GM12864 (cell line): ENCODE measurements around the gene MAD2L2.

Source experiments
- DNase-seq: peaks from one replicate; pipeline ENCODE4 v3.0.0-alpha.2; 2011; ENCODE audit warnings: low read depth
- H3K4me3 ChIP-seq: 2 replicates; pipeline ENCODE4 v1.5.1; 2011; ENCODE audit warnings: mild to moderate bottlenecking, low read depth, low read length, control low read depth
- TF ChIP-seq, protein P1 (sequence below): IDR thresholded peaks from 2 replicates; pipeline ENCODE4 v1.5.1; 2011; ENCODE audit warnings: low read depth, mild to moderate bottlenecking, moderate library complexity, low read length, control low read depth, inconsistent platforms; ENCODE audit errors: missing control alignments

The MAD2L2 gene

DNA sequence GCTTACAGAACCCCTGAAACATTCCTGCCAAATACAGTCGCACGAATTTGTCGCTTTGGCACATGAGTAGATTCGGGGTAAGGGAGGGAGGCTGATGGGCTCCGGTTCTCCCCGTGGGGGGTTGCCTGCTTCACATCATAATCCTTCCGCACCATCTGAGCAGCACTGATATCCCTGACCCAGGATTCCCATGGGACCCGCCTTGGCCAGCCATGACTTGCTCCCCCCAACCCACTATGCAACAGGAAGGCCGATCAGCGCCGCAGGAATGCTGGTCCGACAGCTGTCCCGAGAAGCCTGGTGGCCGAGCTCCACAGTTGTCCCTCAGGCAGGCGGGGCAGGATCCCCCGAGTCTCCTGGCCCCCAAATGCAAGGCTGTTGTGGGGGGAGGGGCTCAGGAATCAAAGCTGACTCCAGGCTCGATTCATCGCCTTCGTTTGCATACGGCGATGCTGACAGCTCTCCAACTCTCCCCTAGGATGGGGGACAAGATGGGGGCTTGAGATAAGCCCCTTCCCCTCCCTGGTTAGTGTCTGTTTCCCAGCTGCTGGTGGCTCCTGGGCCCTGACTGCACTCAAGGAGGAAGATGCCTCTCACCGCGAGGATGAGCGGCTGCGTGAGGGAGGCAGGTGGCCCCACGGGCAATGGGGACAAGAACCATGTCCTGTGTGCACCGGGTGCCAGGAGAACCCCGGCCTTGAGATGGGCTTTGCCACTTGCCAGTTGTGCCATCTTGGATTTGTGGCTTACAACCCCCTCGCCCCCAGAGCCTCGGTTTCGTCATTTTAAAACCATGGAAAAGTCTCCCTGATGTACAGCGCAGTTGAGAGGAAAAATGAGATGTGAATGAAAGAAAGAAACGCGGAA is 19.9 kb upstream of the MAD2L2 start:
- H3K4me3 ChIP-seq: no peak overlapping the region
- DNase-seq: no peak
- TF ChIP-seq, protein P1, sequence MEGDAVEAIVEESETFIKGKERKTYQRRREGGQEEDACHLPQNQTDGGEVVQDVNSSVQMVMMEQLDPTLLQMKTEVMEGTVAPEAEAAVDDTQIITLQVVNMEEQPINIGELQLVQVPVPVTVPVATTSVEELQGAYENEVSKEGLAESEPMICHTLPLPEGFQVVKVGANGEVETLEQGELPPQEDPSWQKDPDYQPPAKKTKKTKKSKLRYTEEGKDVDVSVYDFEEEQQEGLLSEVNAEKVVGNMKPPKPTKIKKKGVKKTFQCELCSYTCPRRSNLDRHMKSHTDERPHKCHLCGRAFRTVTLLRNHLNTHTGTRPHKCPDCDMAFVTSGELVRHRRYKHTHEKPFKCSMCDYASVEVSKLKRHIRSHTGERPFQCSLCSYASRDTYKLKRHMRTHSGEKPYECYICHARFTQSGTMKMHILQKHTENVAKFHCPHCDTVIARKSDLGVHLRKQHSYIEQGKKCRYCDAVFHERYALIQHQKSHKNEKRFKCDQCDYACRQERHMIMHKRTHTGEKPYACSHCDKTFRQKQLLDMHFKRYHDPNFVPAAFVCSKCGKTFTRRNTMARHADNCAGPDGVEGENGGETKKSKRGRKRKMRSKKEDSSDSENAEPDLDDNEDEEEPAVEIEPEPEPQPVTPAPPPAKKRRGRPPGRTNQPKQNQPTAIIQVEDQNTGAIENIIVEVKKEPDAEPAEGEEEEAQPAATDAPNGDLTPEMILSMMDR: no peak

DNA sequence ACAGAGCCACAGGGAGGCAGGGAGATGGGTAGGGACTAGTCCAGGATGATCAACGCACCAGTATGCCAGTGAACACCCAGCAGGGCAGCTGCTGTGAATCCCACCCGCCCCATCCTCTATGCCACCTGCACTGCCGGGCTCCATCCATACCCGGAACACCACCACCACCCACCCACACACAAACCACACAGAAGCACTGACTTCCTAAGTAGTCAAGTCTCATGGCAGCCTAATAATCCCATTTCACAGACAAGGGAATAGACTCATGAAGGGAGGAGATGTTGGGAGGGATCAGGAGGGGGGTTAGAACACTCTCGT is 16.9 kb upstream of the MAD2L2 start:
- TF ChIP-seq, protein P1: no peak
- DNase-seq: no peak
- H3K4me3 ChIP-seq: no peak overlapping the region

DNA sequence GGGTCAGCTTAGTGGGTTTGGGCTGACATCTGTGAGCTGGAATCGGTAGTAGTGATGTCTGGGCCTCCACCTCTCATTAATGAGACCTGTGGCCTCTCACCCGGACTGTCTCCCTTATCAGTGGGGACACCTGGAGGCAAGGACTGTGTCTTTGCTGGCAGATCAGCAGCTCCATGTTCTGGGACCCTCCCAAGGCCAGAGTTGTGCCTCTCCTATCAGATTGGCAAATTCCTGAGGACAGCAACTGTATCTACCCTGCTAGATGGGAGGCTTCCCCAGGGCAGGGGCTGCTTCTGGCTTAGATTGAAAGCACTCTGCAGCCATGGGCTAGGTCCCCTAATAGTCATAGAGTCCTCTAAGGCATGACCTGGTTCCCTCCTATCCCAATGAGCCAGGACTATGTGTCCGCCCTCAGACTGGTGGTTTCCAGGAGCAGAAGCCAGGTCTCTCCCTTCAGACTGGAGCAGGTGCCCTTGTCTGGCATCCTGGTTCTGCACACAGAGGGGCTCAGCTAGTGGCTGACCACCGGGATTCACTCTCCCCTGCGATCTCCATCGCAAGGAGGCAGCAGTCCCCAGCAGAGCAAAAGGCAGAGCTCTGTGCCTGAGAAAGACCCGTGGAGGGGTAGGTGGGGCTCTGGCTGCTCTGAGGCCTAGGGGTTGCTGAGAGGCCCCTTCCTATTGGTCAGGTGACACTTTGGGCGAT is 16.4 kb upstream of the MAD2L2 start:
- DNase-seq: no peak
- TF ChIP-seq, protein P1: no peak
- H3K4me3 ChIP-seq: no peak overlapping the region

DNA sequence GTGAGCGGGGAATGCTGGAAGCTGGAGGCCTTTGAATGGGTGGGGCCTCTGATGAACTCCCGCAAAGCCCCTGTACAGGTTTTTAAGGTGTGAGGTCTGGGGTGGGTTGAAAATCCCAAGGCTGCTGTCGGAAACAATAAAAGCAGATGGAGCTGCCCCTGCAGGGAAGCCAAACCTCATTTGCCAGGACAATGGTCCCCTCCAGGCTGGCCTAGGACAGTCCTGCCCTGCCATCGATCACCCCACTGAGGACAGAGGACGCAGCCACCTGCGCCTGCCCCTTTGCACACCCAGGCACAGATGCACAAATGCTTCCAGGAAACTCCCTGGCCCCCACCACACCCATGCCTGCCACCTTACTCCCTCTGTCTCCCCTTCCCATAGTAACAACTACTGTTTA is 14.9 kb upstream of the MAD2L2 start:
- no peak for DNase-seq

DNA sequence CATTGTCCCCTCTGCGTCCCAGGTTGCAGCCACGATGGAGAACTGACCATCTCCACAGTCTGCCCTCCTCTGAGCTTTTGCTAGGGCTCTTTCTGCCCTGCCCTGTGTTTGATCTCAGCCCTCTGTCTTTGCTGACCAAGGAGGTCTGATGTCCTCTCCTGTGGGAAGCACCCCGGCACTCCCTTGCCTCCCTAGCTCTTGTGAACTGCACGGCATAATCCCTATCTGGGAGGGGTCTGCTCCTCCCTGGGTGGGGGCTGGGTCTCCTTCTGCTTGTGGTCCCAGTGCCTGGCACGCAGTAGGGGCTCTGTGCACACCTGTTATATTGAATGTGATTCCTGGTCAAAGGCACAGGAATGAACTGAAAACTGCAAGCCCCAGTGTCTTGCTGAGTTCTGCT is 13.0 kb upstream of the MAD2L2 start:
- H3K4me3 ChIP-seq: no peak overlapping the region
- TF ChIP-seq, protein P1: no peak
- no peak for DNase-seq

More for the DNA sequence above, 14.9 kb upstream of the MAD2L2 start:
- H3K4me3 ChIP-seq: no peak overlapping the region
- TF ChIP-seq, protein P1: no peak

DNA sequence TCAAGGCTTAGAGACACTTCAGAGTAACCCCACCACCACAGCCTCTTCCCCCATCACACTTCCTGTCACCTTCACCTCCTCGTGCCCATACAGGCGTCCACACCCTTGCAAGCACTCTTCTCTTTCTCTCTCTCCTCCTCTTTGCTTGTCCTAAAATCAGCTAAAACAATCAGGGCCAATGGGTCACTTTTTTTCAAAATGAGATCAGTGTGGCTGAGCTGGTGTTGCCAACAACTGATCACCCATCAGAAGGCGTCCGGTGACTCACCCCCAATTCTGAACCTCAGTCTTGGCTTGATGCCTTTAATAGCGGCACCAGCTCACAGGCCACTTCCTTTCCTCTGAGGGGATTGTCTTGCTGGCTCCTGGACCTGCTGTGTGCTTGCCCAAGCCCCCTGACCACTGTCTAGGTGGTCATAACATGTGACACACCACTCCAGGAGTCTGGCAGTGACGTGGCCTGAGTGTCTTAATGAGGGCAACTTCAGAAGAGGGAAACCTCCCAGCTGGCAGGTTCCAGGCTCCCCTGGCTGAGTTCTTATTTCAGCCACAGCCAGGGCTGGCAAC is 12.2 kb upstream of the MAD2L2 start:
- H3K4me3 ChIP-seq: no peak overlapping the region

More for the DNA sequence above, 12.2 kb upstream of the MAD2L2 start:
- TF ChIP-seq, protein P1: no peak
- DNase-seq: no peak
